ENCODE measurements around the gene STK17A. TPM values are rescaled to one million over a fixed set of nuclear protein-coding genes. Genes with fewer than 3 reads are reported as not detected.
"Not testable (repeated sequence)": the region's sequence is repeated elsewhere in the genome, so short reads cannot be mapped to it uniquely, and the experiment has no call there.

The STK17A gene
- total and polyA plus RNA-seq, 5 donors, result 15.7 to 43.3 (median 32.7) TPM

- peaks cover 3% of the 10 kb centered on the region for H3K4me1 ChIP-seq (ENCODE audit: control insufficient read depth, insufficient read depth, low read length)
- no peaks in the 10 kb centered on the region for H3K9me3 ChIP-seq (ENCODE audit: control insufficient read depth, low read length)
- intact Hi-C loops (cut with DNase I), result no loop called here
- ATAC-seq (no peak), DNase-seq (no peak)
- no peak overlapping the region for H3K27ac ChIP-seq (ENCODE audit: low read length)
- 74% methylated on average over 5 of the region's 5 CpGs for WGBS
- H3K4me3 ChIP-seq (ENCODE audit: low read length), result no peak overlapping the region
- no peaks in the 10 kb centered on the region for H3K27me3 ChIP-seq (ENCODE audit: control insufficient read depth, insufficient read depth)
Measured at GRCh38 chr7:43621729-43622448, 39.0 kb downstream of the STK17A start.

DNA sequence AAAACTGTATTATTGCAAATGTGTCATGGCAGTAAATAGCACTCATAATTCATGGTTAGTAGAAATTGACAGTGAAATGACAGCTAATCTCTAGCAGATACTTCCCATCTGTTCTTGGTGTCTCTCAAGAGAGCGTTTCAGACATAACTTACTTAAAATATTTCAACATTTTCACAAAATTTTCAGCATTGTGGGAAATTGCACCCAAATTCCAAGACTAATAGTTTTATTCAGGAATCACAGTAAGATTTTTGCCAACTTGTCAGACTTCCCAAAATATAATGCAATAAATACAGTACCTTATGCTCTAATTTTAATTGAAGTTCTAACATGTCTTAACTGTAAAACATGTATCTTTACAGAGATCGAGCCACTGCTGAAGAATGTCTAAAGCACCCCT is 41.2 kb downstream of the STK17A start:
- Histone ChIP-seq H3K4me1 (ENCODE audit: control insufficient read depth, insufficient read depth, low read length) (peaks cover 3% of the 10 kb centered on the region), H3K4me3 (ENCODE audit: low read length) (no peak overlapping the region), H3K27me3 (ENCODE audit: control insufficient read depth, insufficient read depth) (no peaks in the 10 kb centered on the region), H3K27ac (ENCODE audit: low read length) (no peak overlapping the region), H3K9me3 (ENCODE audit: control insufficient read depth, low read length) (no peaks in the 10 kb centered on the region)
- intact Hi-C loops (cut with DNase I), result no loop called here
- 64% methylated on average over 2 of the region's 2 CpGs for WGBS
- ATAC-seq (no peak), DNase-seq (no peak)

DNA sequence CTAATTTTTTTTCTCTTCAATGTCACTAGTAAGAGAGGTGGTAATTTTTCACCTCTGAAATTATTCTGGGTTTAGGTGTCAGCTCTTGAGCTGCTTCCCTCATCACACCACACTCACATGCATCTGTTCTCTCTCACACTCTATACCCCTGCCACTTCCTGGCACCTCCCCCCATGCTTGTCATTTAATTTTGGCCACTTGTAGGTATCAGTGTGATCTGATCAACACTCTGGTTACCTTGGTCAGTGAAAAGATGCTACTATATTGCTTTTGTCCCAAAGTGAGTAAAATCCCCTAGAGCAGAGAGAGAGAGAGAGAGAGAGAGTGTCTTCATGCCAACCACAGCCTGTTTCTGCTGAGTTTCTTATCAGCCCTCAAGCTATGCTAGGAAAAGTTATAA is 42.5 kb downstream of the STK17A start:
- no peaks in the 10 kb centered on the region for H3K27me3 ChIP-seq (ENCODE audit: control insufficient read depth, insufficient read depth)
- H3K4me3 ChIP-seq (ENCODE audit: low read length), result no peak overlapping the region
- H3K4me1 ChIP-seq (ENCODE audit: control insufficient read depth, insufficient read depth, low read length), result peaks cover 3% of the 10 kb centered on the region
- peak; percentile 69 to 76 for ATAC-seq
- H3K9me3 ChIP-seq (ENCODE audit: control insufficient read depth, low read length), result no peaks in the 10 kb centered on the region
- intact Hi-C loops (cut with DNase I), result no loop called here
- H3K27ac ChIP-seq (ENCODE audit: low read length), result peak overlapping the region; percentile 37
- DNase-seq, result no peak

DNA sequence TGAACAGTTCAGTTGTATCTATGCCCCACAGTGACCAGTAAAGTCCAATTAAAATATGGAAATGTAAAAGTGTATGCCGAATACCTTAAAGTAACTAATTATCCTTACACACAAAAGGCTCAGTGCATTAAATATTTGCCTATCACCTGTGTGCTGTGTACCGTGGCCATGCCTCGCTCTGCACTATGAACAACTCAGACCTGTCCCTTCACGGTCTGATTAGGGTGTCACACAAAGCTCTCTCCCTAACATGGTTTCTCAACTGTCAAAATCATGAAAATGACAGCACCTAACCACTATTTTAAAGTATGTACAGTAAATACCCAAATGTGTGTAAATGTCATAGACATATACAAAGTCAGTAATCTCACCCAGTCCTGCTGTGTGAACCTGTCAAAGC is 43.1 kb downstream of the STK17A start:
- no peaks in the 10 kb centered on the region for H3K9me3 ChIP-seq (ENCODE audit: control insufficient read depth, low read length)
- no peak overlapping the region for H3K4me3 ChIP-seq (ENCODE audit: low read length)
- intact Hi-C loops (cut with DNase I), result no loop called here
- H3K4me1 ChIP-seq (ENCODE audit: control insufficient read depth, insufficient read depth, low read length), result peaks cover 3% of the 10 kb centered on the region
- H3K27ac ChIP-seq (ENCODE audit: low read length), result peak overlapping the region; percentile 35
- DNase-seq (no peak), ATAC-seq (peak; percentile 48 to 65)
- 84% methylated on average over 4 of the region's 4 CpGs for WGBS
- H3K27me3 ChIP-seq (ENCODE audit: control insufficient read depth, insufficient read depth), result no peaks in the 10 kb centered on the region

DNA sequence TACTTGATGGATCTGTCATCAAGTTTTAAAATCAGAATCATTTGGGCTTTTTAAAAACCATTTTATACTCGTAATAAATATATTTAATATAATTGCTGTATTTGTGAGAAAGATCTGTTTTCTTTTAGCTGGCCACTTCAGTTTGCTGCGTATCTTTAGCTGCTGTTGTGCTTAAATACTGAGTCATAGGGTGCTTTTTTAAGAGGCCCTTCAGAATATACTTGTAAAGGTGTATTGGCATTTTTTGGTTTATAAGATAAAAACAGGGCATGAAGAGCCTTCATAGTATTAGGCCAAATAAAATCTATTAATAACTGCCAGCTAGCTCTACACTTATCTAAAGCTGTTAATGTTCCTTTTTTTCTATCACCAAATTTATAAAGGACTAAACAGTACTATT is 43.8 kb downstream of the STK17A start:
- no peaks in the 10 kb centered on the region for H3K9me3 ChIP-seq (ENCODE audit: control insufficient read depth, low read length)
- H3K27ac ChIP-seq (ENCODE audit: low read length), result no peak overlapping the region
- intact Hi-C loops (cut with DNase I), result no loop called here
- WGBS, result 71% methylated on average over 2 of the region's 2 CpGs
- no peak overlapping the region for H3K4me3 ChIP-seq (ENCODE audit: low read length)
- DNase-seq, result no peak
- H3K4me1 ChIP-seq (ENCODE audit: control insufficient read depth, insufficient read depth, low read length), result peaks cover 3% of the 10 kb centered on the region
- ATAC-seq, result no peak
- H3K27me3 ChIP-seq (ENCODE audit: control insufficient read depth, insufficient read depth), result no peaks in the 10 kb centered on the region

DNA sequence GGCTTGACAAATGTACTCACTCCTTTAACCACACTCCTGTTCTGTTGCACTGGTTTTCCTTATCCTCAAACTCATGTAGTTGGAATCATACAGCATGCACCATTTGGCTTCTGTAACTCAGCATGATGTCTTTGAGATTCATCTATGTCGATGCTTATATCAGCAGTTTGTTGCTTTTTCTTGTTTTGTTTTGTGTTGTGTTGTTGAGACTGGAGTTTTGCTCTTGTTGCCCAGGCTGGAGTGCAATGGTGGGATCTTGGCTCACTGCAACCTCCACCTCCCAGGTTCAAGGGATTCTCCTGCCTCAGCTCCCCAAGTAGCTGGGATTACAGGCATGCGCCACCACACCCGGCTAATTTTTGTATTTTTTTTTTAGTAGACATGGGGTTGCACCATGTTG is 44.9 kb downstream of the STK17A start:
- ATAC-seq; H3K9me3 ChIP-seq (ENCODE audit: control insufficient read depth, low read length); DNase-seq; H3K4me1 ChIP-seq (ENCODE audit: control insufficient read depth, insufficient read depth, low read length); H3K27ac ChIP-seq (ENCODE audit: low read length); H3K27me3 ChIP-seq (ENCODE audit: control insufficient read depth, insufficient read depth); H3K4me3 ChIP-seq (ENCODE audit: low read length); intact Hi-C loops (cut with DNase I): not testable (repeated sequence)
- WGBS, result 93% methylated on average over 3 of the region's 3 CpGs

GRCh38 chr7:43628431-43628830 is 45.5 kb downstream of the STK17A start:
- Histone ChIP-seq H3K4me3 (ENCODE audit: low read length) (no peak overlapping the region), H3K4me1 (ENCODE audit: control insufficient read depth, insufficient read depth, low read length) (peaks cover 1% of the 10 kb centered on the region), H3K27ac (ENCODE audit: low read length) (no peak overlapping the region), H3K9me3 (ENCODE audit: control insufficient read depth, low read length) (no peaks in the 10 kb centered on the region), H3K27me3 (ENCODE audit: control insufficient read depth, insufficient read depth) (no peaks in the 10 kb centered on the region)
- intact Hi-C loops (cut with DNase I), result no loop called here
- WGBS, result 89% methylated on average over 2 of the region's 2 CpGs
- DNase-seq (no peak), ATAC-seq (no peak)

DNA sequence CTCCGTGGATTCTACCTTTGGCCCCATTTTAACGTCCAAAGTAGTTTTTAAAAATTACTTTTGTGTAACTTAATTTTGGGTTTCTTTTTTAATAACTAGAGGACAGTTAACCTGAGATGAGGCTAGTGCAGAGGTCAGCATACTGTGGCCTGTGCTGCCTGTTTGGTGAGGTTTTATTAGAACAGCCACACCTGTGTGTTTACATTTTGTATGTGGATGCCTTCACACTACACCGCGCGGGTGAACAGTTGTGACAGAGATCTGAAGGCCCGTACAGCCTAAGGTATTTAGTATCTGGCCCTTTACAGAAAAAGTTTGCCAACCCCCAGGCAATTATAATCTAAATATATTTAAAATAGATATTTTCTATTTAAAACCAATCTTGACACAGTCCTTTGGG is 46.9 kb downstream of the STK17A start:
- intact Hi-C loops (cut with DNase I), result loop anchor here in 1 of 4 donors (5.0 kb wide), 1 partner anchor 33 kb away; no protein-coding TSS in a partner anchor
- WGBS, result 92% methylated on average over 6 of the region's 6 CpGs
- H3K9me3 ChIP-seq (ENCODE audit: control insufficient read depth, low read length), result no peaks in the 10 kb centered on the region
- DNase-seq (no peak), ATAC-seq (no peak)
- no peak overlapping the region for H3K4me3 ChIP-seq (ENCODE audit: low read length)
- no peaks in the 10 kb centered on the region for H3K27me3 ChIP-seq (ENCODE audit: control insufficient read depth, insufficient read depth)
- H3K27ac ChIP-seq (ENCODE audit: low read length), result no peak overlapping the region
- peaks cover 1% of the 10 kb centered on the region for H3K4me1 ChIP-seq (ENCODE audit: control insufficient read depth, insufficient read depth, low read length)

- Histone ChIP-seq H3K4me1 (ENCODE audit: control insufficient read depth, insufficient read depth, low read length) (peaks cover under 1% of the 10 kb centered on the region), H3K4me3 (ENCODE audit: low read length) (no peak overlapping the region), H3K27me3 (ENCODE audit: control insufficient read depth, insufficient read depth) (no peaks in the 10 kb centered on the region), H3K9me3 (ENCODE audit: control insufficient read depth, low read length) (no peaks in the 10 kb centered on the region), H3K27ac (ENCODE audit: low read length) (no peak overlapping the region)
- WGBS, result 94% methylated on average over 3 of the region's 3 CpGs
- DNase-seq (no peak), ATAC-seq (no peak)
- intact Hi-C loops (cut with DNase I), result loop anchor here in 1 of 4 donors (5.0 kb wide), 1 partner anchor 33 kb away; no protein-coding TSS in a partner anchor
Measured at GRCh38 chr7:43630482-43630881, 47.6 kb downstream of the STK17A start.

GRCh38 chr7:43631559-43631958 is 48.7 kb downstream of the STK17A start:
- WGBS, result 98% methylated on average over 2 of the region's 2 CpGs

GRCh38 chr7:43632746-43633145 is 49.8 kb downstream of the STK17A start:
- DNase-seq, result peak in 1 of 3 donors; percentile 10
- Histone ChIP-seq H3K9me3 (ENCODE audit: control insufficient read depth, low read length) (no peaks in the 10 kb centered on the region), H3K4me3 (ENCODE audit: low read length) (no peak overlapping the region), H3K27ac (ENCODE audit: low read length) (no peak overlapping the region), H3K4me1 (ENCODE audit: control insufficient read depth, insufficient read depth, low read length) (no peaks in the 10 kb centered on the region), H3K27me3 (ENCODE audit: control insufficient read depth, insufficient read depth) (no peaks in the 10 kb centered on the region)
- intact Hi-C loops (cut with DNase I), result loop anchor here in 1 of 4 donors (5.0 kb wide), 1 partner anchor 35 kb away; no protein-coding TSS in a partner anchor
- no peak for ATAC-seq
- WGBS, result 95% methylated on average over 4 of the region's 4 CpGs

More at GRCh38 chr7:43631559-43631958, 48.7 kb downstream of the STK17A start:
- Histone ChIP-seq H3K27ac (ENCODE audit: low read length) (no peak overlapping the region), H3K27me3 (ENCODE audit: control insufficient read depth, insufficient read depth) (no peaks in the 10 kb centered on the region), H3K9me3 (ENCODE audit: control insufficient read depth, low read length) (no peaks in the 10 kb centered on the region), H3K4me1 (ENCODE audit: control insufficient read depth, insufficient read depth, low read length) (no peaks in the 10 kb centered on the region), H3K4me3 (ENCODE audit: low read length) (no peak overlapping the region)
- DNase-seq (no peak), ATAC-seq (no peak)
- intact Hi-C loops (cut with DNase I), result loop anchor here in 1 of 4 donors (5.0 kb wide), 1 partner anchor 34 kb away; no protein-coding TSS in a partner anchor
